Left ventricle myocardium inferior (tissue), 1 donor: ENCODE results near the gene NOP58. TPM values are rescaled to one million over a fixed set of nuclear protein-coding genes. Genes with fewer than 3 reads are reported as not detected.

Source experiments
- DNase-seq: peaks from one replicate; pipeline ENCODE4 v3.0.0-alpha.2; 2020
- H3K27ac ChIP-seq: fragments of 200-600 bp; replicated peaks from 2 replicates; pipeline ENCODE4 v1.8.0; 2021
- H3K27me3 ChIP-seq: fragments of 200-600 bp; 2 replicates; pipeline ENCODE4 v1.8.0; 2021; ENCODE audit warnings: low read depth
- H3K36me3 ChIP-seq: fragments of 200-600 bp; 2 replicates; pipeline ENCODE4 v1.8.0; 2021
- H3K4me1 ChIP-seq: fragments of 200-600 bp; 2 replicates; pipeline ENCODE4 v1.8.0; 2021
- H3K4me3 ChIP-seq: fragments of 200-600 bp; 2 replicates; pipeline ENCODE4 v1.8.0; 2021; ENCODE audit warnings: mild to moderate bottlenecking, moderate library complexity
- H3K9me3 ChIP-seq: fragments of 200-600 bp; replicated peaks from 2 replicates; pipeline ENCODE4 v1.8.0; 2021
- intact Hi-C: fragments of 100-400 bp; cut with micrococcal nuclease; formaldehyde crosslinking; loops from one replicate; pipeline ENCODE4 v1.11.0; 2022
- total RNA-seq: library from RNA; stranded (reverse); fragmentation: NEBNext Ultra II Directional; extraction: Animal tissue kit (Norgen Biotek cat#: 25700); gene quantifications from one replicate; pipeline ENCODE4 v1.2.1, GENCODE V29; 2021
- TF ChIP-seq, protein P1 (sequence below): fragments of 200-600 bp; IDR thresholded peaks from 2 replicates; pipeline ENCODE4 v1.8.0; 2021; ENCODE audit warnings: antibody characterized with exemption, mild to moderate bottlenecking, borderline replicate concordance
- donor health status: DM: no; HTN: yes; CAD: no; lungs with severe emphysema.

The NOP58 gene
- total RNA-seq, 1 donor from 2014 or later: 21.4 TPM

DNA sequence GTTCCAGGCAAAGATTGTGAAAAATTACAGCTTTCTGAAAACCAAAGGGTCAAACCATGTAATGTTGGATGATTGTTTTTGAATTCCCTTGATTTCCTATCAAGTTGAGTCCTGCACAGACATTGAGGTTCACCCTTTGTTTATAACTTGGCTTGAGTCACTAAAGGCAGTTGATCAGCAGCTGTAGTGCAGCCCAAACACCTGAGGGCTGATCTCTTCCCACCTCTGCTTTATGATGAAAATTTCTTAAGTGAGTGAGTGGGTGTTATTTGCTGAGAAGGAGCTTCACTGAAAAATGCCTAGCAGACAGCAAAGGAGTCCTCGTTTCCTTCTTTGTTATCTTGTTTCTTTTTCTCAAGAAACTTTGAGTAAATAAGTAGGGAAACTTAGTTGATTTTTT, 78.6 kb downstream of the NOP58 start:
- intact Hi-C loops: no loop called here

DNA sequence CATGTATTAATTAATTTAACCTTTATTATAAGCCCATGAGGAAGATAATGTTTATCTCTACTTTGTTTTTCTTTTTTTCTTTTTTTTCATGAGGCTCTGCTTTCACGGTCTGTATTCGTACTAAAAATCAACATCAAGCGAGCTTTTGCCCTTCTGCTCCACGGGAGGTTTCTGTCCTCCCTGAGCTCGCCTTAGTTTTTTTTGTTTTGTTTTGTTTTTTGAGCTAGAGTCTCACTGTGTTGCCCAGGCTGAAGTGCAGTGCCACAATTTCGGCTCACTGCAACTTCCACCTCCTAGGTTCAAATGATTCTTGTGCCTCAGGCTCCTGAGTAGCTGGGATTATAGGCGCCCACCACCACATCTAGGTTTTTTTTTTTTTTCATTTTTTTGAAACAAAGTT, 80.6 kb downstream of the NOP58 start:
- Histone ChIP-seq H3K4me1 (no peaks in the 10 kb centered on the region), H3K27me3 (no peaks in the 10 kb centered on the region), H3K36me3 (no peaks in the 10 kb centered on the region), H3K9me3 (no peaks in the 10 kb centered on the region), H3K4me3 (no peak overlapping the region), H3K27ac (no peak overlapping the region)
- intact Hi-C loops: no loop called here
- TF ChIP-seq, protein P1, sequence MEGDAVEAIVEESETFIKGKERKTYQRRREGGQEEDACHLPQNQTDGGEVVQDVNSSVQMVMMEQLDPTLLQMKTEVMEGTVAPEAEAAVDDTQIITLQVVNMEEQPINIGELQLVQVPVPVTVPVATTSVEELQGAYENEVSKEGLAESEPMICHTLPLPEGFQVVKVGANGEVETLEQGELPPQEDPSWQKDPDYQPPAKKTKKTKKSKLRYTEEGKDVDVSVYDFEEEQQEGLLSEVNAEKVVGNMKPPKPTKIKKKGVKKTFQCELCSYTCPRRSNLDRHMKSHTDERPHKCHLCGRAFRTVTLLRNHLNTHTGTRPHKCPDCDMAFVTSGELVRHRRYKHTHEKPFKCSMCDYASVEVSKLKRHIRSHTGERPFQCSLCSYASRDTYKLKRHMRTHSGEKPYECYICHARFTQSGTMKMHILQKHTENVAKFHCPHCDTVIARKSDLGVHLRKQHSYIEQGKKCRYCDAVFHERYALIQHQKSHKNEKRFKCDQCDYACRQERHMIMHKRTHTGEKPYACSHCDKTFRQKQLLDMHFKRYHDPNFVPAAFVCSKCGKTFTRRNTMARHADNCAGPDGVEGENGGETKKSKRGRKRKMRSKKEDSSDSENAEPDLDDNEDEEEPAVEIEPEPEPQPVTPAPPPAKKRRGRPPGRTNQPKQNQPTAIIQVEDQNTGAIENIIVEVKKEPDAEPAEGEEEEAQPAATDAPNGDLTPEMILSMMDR: no peak
- DNase-seq: no peak

More for the DNA sequence above, 78.6 kb downstream of the NOP58 start:
- Histone ChIP-seq H3K27ac (no peak overlapping the region), H3K9me3 (no peaks in the 10 kb centered on the region), H3K4me1 (no peaks in the 10 kb centered on the region), H3K27me3 (no peaks in the 10 kb centered on the region), H3K4me3 (no peak overlapping the region), H3K36me3 (no peaks in the 10 kb centered on the region)
- TF ChIP-seq, protein P1: no peak
- DNase-seq: no peak

Other genes with a start within 250 kb of the NOP58 start
- gene FZD7, start 231.9 kb upstream of the NOP58 start, total RNA-seq: 35.2 TPM
- not detected for gene KIAA2012, start 192.5 kb upstream of the NOP58 start, total RNA-seq
- gene SUMO1, start 27.2 kb upstream of the NOP58 start, total RNA-seq: 71.2 TPM
- 51.7 TPM for gene BMPR2, start 110.6 kb downstream of the NOP58 start, total RNA-seq